D721Med (cell line): ENCODE measurements around the gene HAGHL.

ENCODE experiments used
- DNase-seq: peaks from one replicate; pipeline ENCODE4 v3.0.0; 2011; ENCODE audit warnings: low spot score; ENCODE audit not compliant: insufficient read length
- FAIRE-seq: peaks from 2 replicates; lab custom pipeline; 2011; peaks lifted over from hg19 to GRCh38; lab: Jason Lieb, UNC
- CTCF ChIP-seq: IDR thresholded peaks from 2 replicates; pipeline ENCODE4 v1.5.1; 2012; ENCODE audit warnings: mild to moderate bottlenecking, control low read depth; ENCODE audit not compliant: insufficient read depth; ENCODE audit errors: missing control alignments

The HAGHL gene

GRCh38 chr16:716200-716568, 10.7 kb upstream of the HAGHL start:
- FAIRE-seq (no peak), DNase-seq (no peak)
- no peak for TF ChIP-seq CTCF

DNA sequence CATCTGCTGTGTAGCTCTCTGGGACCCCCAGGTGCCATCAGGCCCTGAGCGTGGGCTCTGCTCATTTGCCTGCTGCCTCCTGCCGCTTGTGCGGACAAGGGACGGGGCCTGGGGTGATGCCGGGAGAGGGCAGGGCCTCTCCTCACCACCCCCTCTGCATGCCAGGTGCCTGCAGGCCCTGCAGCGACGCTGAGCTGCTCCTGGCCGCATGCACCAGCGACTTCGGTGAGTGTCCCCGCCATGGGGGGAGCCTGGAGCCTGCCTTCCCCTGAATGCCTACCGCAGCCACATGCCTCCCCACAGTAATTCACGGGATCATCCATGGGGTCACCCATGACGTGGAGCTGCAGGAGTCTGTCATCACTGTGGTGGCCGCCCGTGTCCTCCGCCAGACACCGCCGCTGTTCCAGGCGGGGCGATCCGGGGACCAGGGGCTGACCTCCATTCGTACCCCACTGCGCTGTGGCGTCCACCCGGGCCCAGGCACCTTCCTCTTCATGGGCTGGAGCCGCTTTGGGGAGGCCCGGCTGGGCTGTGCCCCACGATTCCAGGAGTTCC, 10.1 kb upstream of the HAGHL start:
- no peak for DNase-seq
- TF ChIP-seq CTCF = no peak
- FAIRE-seq = no peak

- no peak for TF ChIP-seq CTCF
- DNase-seq = no peak
- FAIRE-seq = no peak
Measured at GRCh38 chr16:717450-718245, 9.3 kb upstream of the HAGHL start.

- DNase-seq (no peak), FAIRE-seq (no peak)
- no peak for TF ChIP-seq CTCF
Measured at GRCh38 chr16:718389-718788, 8.5 kb upstream of the HAGHL start.

GRCh38 chr16:718922-719321, 8.0 kb upstream of the HAGHL start:
- TF ChIP-seq CTCF = no peak
- FAIRE-seq (no peak), DNase-seq (no peak)

- FAIRE-seq = no peak
- DNase-seq = no peak
- TF ChIP-seq CTCF = no peak
Measured at GRCh38 chr16:719815-720446, 7.0 kb upstream of the HAGHL start.

GRCh38 chr16:720447-720989, 6.4 kb upstream of the HAGHL start:
- FAIRE-seq (no peak), DNase-seq (peak; percentile 81)
- no peak for TF ChIP-seq CTCF
